Renal pelvis (tissue), 12 donors: ENCODE data around the gene LIMA1. TPM values are rescaled to one million over a fixed set of nuclear protein-coding genes. Genes with fewer than 3 reads are reported as not detected.
"Not testable (repeated sequence)": the region's sequence is repeated elsewhere in the genome, so short reads cannot be mapped to it uniquely, and the experiment has no call there.

Experiments used
- DNase-seq: peaks from one replicate; pipeline ENCODE4 v3.0.0-alpha.2; 2013
- long read RNA-seq, 16 experiments: transcript quantifications; one replicate each; lab custom pipeline, GENCODE V29; 2026
- polyA plus RNA-seq, 3 donors: library from polyadenylated mRNA; unstranded; fragments of 120-200 nt; gene quantifications; one replicate each; pipeline ENCODE4 v1.2.1, GENCODE V29; 2013; ENCODE audit not compliant: insufficient read length in 3 of 3

Gene LIMA1
- polyA plus RNA-seq = 10 to 100 TPM; 76.7 to 84.2 (median 78.8) TPM
- long read RNA-seq, donor 1, transcript LIMA1-201 (11 exons, 3,706 nt) = major isoform, 5 of 14 reads
- long read RNA-seq, donor 1, partial matches to known transcripts = 5 of 14 reads
- long read RNA-seq, donor 1, other reads (novel, unspliced or antisense) = 0 of 14 reads
- long read RNA-seq, donor 2, transcript LIMA1-215 (8 exons, 3,254 nt) = major isoform, 9 of 33 reads
- long read RNA-seq, donor 2, transcript LIMA1-201 (11 exons, 3,706 nt) = minor isoform, 7 of 33 reads
- long read RNA-seq, donor 2, partial matches to known transcripts = 8 of 33 reads
- long read RNA-seq, donor 2, other reads (novel, unspliced or antisense) = 0 of 33 reads
- long read RNA-seq, donor 3, transcript LIMA1-201 (11 exons, 3,706 nt) = major isoform, 6 of 33 reads
- long read RNA-seq, donor 3, transcript LIMA1-215 (8 exons, 3,254 nt) = minor isoform, 5 of 33 reads
- long read RNA-seq, donor 3, partial matches to known transcripts = 19 of 33 reads
- long read RNA-seq, donor 3, other reads (novel, unspliced or antisense) = 0 of 33 reads
- long read RNA-seq, donor 4, transcript LIMA1-215 (8 exons, 3,254 nt) = major isoform, 6 of 14 reads
- long read RNA-seq, donor 4, partial matches to known transcripts = 0 of 14 reads
- long read RNA-seq, donor 4, other reads (novel, unspliced or antisense) = 0 of 14 reads
- long read RNA-seq, donor 5, transcript LIMA1-215 (8 exons, 3,254 nt) = major isoform, 6 of 23 reads
- long read RNA-seq, donor 5, partial matches to known transcripts = 9 of 23 reads
- long read RNA-seq, donor 5, other reads (novel, unspliced or antisense) = 0 of 23 reads
- long read RNA-seq, donor 6, partial matches to known transcripts = 7 of 17 reads
- long read RNA-seq, donor 6, other reads (novel, unspliced or antisense) = 0 of 17 reads
- long read RNA-seq, donor 7, transcript LIMA1-215 (8 exons, 3,254 nt) = major isoform, 10 of 40 reads
- long read RNA-seq, donor 7, partial matches to known transcripts = 18 of 40 reads
- long read RNA-seq, donor 7, other reads (novel, unspliced or antisense) = 0 of 40 reads
- long read RNA-seq, donor 8, transcript LIMA1-215 (8 exons, 3,254 nt) = major isoform, 7 of 20 reads
- long read RNA-seq, donor 8, partial matches to known transcripts = 7 of 20 reads
- long read RNA-seq, donor 8, other reads (novel, unspliced or antisense) = 0 of 20 reads
- long read RNA-seq, donor 9, transcript LIMA1-215 (8 exons, 3,254 nt) = major isoform, 6 of 46 reads
- long read RNA-seq, donor 9, partial matches to known transcripts = 28 of 46 reads
- long read RNA-seq, donor 9, other reads (novel, unspliced or antisense) = 5 of 46 reads
- long read RNA-seq, donor 10, transcript LIMA1-215 (8 exons, 3,254 nt) = major isoform, 5 of 31 reads
- long read RNA-seq, donor 10, partial matches to known transcripts = 16 of 31 reads
- long read RNA-seq, donor 10, other reads (novel, unspliced or antisense) = 0 of 31 reads
- long read RNA-seq, donor 11, transcript LIMA1-215 (8 exons, 3,254 nt) = major isoform, 6 of 27 reads
- long read RNA-seq, donor 11, partial matches to known transcripts = 14 of 27 reads
- long read RNA-seq, donor 11, other reads (novel, unspliced or antisense) = 0 of 27 reads
- long read RNA-seq, donor 12, transcript LIMA1-215 (8 exons, 3,254 nt) = minor isoform, 10 of 49 reads
- long read RNA-seq, donor 12, transcript LIMA1-201 (11 exons, 3,706 nt) = major isoform, 11 of 49 reads
- long read RNA-seq, donor 12, partial matches to known transcripts = 18 of 49 reads
- long read RNA-seq, donor 12, other reads (novel, unspliced or antisense) = 0 of 49 reads
- long read RNA-seq, donor 13, partial matches to known transcripts = 7 of 17 reads
- long read RNA-seq, donor 13, other reads (novel, unspliced or antisense) = 0 of 17 reads
- long read RNA-seq, donor 14 = 0 reads
- long read RNA-seq, donor 15, transcript LIMA1-215 (8 exons, 3,254 nt) = minor isoform, 7 of 50 reads
- long read RNA-seq, donor 15, transcript LIMA1-201 (11 exons, 3,706 nt) = major isoform, 12 of 50 reads
- long read RNA-seq, donor 15, partial matches to known transcripts = 22 of 50 reads
- long read RNA-seq, donor 15, other reads (novel, unspliced or antisense) = 0 of 50 reads
- long read RNA-seq, donor 16, transcript LIMA1-215 (8 exons, 3,254 nt) = major isoform, 9 of 26 reads
- long read RNA-seq, donor 16, transcript LIMA1-201 (11 exons, 3,706 nt) = major isoform, 9 of 26 reads
- long read RNA-seq, donor 16, partial matches to known transcripts = 0 of 26 reads
- long read RNA-seq, donor 16, other reads (novel, unspliced or antisense) = 0 of 26 reads

- DNase-seq = peak; percentile 91
Observed at GRCh38 chr12:50283229-50283923, at the start of gene LIMA1. Gene LIMA1 (minus strand): TSS chr12:50283520. CDS start chr12:50248751, 34,769 bp downstream.

- no peak for DNase-seq
Observed at GRCh38 chr12:50331745-50332144, 48.4 kb upstream of the LIMA1 start.

GRCh38 chr12:50328664-50329063 is 45.3 kb upstream of the LIMA1 start:
- DNase-seq = not testable (repeated sequence)

GRCh38 chr12:50326590-50327284 is 43.4 kb upstream of the LIMA1 start:
- no peak for DNase-seq

- DNase-seq = no peak
Observed at GRCh38 chr12:50325890-50326391, 42.6 kb upstream of the LIMA1 start.

- not testable (repeated sequence) for DNase-seq
Observed at GRCh38 chr12:50324770-50325169, 41.5 kb upstream of the LIMA1 start.

GRCh38 chr12:50324077-50324476 is 40.8 kb upstream of the LIMA1 start:
- not testable (repeated sequence) for DNase-seq

- no peak for DNase-seq
Observed at GRCh38 chr12:50322206-50322605, 38.9 kb upstream of the LIMA1 start.

GRCh38 chr12:50317203-50317602 is 33.9 kb upstream of the LIMA1 start:
- DNase-seq = no peak

GRCh38 chr12:50315803-50316202 is 32.5 kb upstream of the LIMA1 start:
- DNase-seq = no peak

GRCh38 chr12:50314636-50315312 is 31.5 kb upstream of the LIMA1 start:
- DNase-seq = peak; percentile 52

- not testable (repeated sequence) for DNase-seq
Observed at GRCh38 chr12:50313971-50314370, 30.7 kb upstream of the LIMA1 start.

GRCh38 chr12:50313256-50313931 is 30.1 kb upstream of the LIMA1 start:
- DNase-seq = no peak

GRCh38 chr12:50311858-50312609 is 28.7 kb upstream of the LIMA1 start:
- DNase-seq = not testable (repeated sequence)

- DNase-seq = no peak
Observed at GRCh38 chr12:50309950-50310349, 26.6 kb upstream of the LIMA1 start.

GRCh38 chr12:50302686-50303085 is 19.4 kb upstream of the LIMA1 start:
- DNase-seq = no peak
